K562 (cell line): ENCODE data around the gene ZNF672. TPM values are rescaled to one million over a fixed set of nuclear protein-coding genes. Genes with fewer than 3 reads are reported as not detected.
A peak's percentile ranks its signal among the peaks of the same experiment; 100 is the strongest.

ENCODE experiments used
- BRD4 ChIP-seq: fragments of 200-600 bp; sonication (generic); IDR thresholded peaks from 2 replicates; pipeline ENCODE4 v1.6.1; 2017; ENCODE audit warnings: inconsistent platforms
- HDAC6 ChIP-seq: IDR thresholded peaks from 2 replicates; pipeline ENCODE4 v1.6.1; 2012; ENCODE audit warnings: low read depth, mild to moderate bottlenecking, control low read depth, inconsistent platforms, low read length, moderate library complexity
- IFI16 ChIP-seq: fragments of 250-450 bp; sonication (Bioruptor Pico); IDR thresholded peaks from 2 replicates; pipeline ENCODE4 v2.1.2; 2022; ENCODE audit warnings: mild to moderate bottlenecking, inconsistent platforms
- ILK ChIP-seq: fragments of 450-650 bp; IDR thresholded peaks from 2 replicates; pipeline ENCODE4 v1.6.1; 2016; ENCODE audit warnings: missing genetic modification characterization, low read depth, mild to moderate bottlenecking, missing compliant biosample characterization, moderate library complexity, borderline replicate concordance
- KDM1A ChIP-seq, 2 experiments: fragments of 450-650 bp; IDR thresholded peaks; 2 replicates each; pipeline ENCODE4 v1.6.1; 2016; ENCODE audit warnings: mild to moderate bottlenecking in 2 of 2
- MAFG ChIP-seq: fragments of 450-650 bp; conservative IDR thresholded peaks from 2 replicates; pipeline ENCODE4 v1.6.1; 2016; ENCODE audit warnings: missing genetic modification characterization, missing compliant biosample characterization
- NEUROD1 ChIP-seq: fragments of 150-350 bp; IDR thresholded peaks from 2 replicates; pipeline ENCODE4 v1.6.1; 2014; ENCODE audit warnings: borderline replicate concordance, low read length, low read depth; ENCODE audit not compliant: partially characterized antibody
- NFE2 ChIP-seq: IDR thresholded peaks from 2 replicates; pipeline ENCODE4 v1.6.1; 2014; ENCODE audit warnings: antibody characterized with exemption, low read depth
- PHF21A ChIP-seq: fragments of 450-650 bp; IDR thresholded peaks from 2 replicates; pipeline ENCODE4 v1.6.1; 2017; ENCODE audit warnings: low read depth, borderline replicate concordance
- PRMT5 ChIP-seq: sonication (generic); formaldehyde crosslinking; IDR thresholded peaks from 2 replicates; pipeline ENCODE4 v1.5.0; 2020; ENCODE audit warnings: missing genetic modification reagents
- RFX7 ChIP-seq: fragments of 250-450 bp; sonication (Bioruptor Pico); IDR thresholded peaks from 2 replicates; pipeline ENCODE4 v1.5.1; 2021; ENCODE audit warnings: mild to moderate bottlenecking
- SIX5 ChIP-seq, 2 experiments: IDR thresholded peaks; 2 replicates each; pipeline ENCODE4 v1.6.1; 2011; ENCODE audit warnings: low read length in 2 of 2, borderline replicate concordance in 1 of 2, low read depth in 1 of 2, mild to moderate bottlenecking in 1 of 2, moderate library complexity in 1 of 2; ENCODE audit not compliant: insufficient read depth in 1 of 2
- SMARCA4 ChIP-seq: fragments of 450-650 bp; IDR thresholded peaks from 2 replicates; pipeline ENCODE4 v1.6.1; 2016
- SMC3 ChIP-seq: conservative IDR thresholded peaks from 2 replicates; pipeline ENCODE4 v1.6.1; 2011; ENCODE audit warnings: low read depth, low read length, improper control_type of control experiment; ENCODE audit not compliant: insufficient read depth
- THRB ChIP-seq: fragments of 450-650 bp; formaldehyde crosslinking; conservative IDR thresholded peaks from 2 replicates; pipeline ENCODE4 v1.4.0; 2022; ENCODE audit warnings: mild to moderate bottlenecking, missing genetic modification characterization
- ZNF639 ChIP-seq, 2 experiments: fragments of 200-800 bp in 1 of 2; sonication (Bioruptor generic) in 1 of 2; sonication (generic) in 1 of 2; formaldehyde crosslinking in 1 of 2; IDR thresholded peaks in 1 of 2; conservative IDR thresholded peaks in 1 of 2; 2 replicates each; pipeline versions ENCODE4 v1.5.0 to v1.6.1; 2016 to 2020; ENCODE audit warnings: missing compliant biosample characterization in 1 of 2, missing genetic modification characterization in 1 of 2, missing genetic modification reagents in 1 of 2
- ZNF717 ChIP-seq: fragments of 250-450 bp; sonication (Bioruptor Pico); IDR thresholded peaks from 2 replicates; pipeline ENCODE4 v1.5.0; 2021
- polyA plus RNA-seq, 8 experiments: library from polyadenylated mRNA; depleted of rRNA in 4 of 8; stranded (reverse) in 5 of 8; unstranded in 3 of 8; fragments of >200 nt; fragmentation: Nextera tagmentation in 2 of 8; fragmentation: Illumina TruSeq in 1 of 8; extraction: Ambion mirVana in 2 of 8; extraction: Trizol in 1 of 8; gene quantifications; 2 replicates each; pipeline versions ENCODE4 v1.2.1 to v1.2.3, GENCODE V29; 2011 to 2014; ENCODE audit warnings: inconsistent platforms in 1 of 8, missing spikeins in 1 of 8
- total RNA-seq, 7 experiments: library from RNA; depleted of rRNA in 6 of 7; stranded (reverse); fragments of >200 nt in 6 of 7; fragmentation: Illumina TruSeq in 2 of 7; extraction: Trizol in 2 of 7; gene quantifications; 2 replicates each; pipeline versions ENCODE4 v1.2.1 to v1.2.3, GENCODE V29; 2011 to 2021; ENCODE audit warnings: low replicate concordance in 1 of 7
- TF ChIP-seq, protein P1 (sequence below), 2 experiments: fragments of 450-650 bp; IDR thresholded peaks; 2 replicates each; pipeline ENCODE4 v1.6.1; 2016
- TF ChIP-seq, protein P2 (sequence below), 2 experiments: fragments of 450-650 bp in 1 of 2; IDR thresholded peaks; 2 replicates each; pipeline ENCODE4 v1.6.1; 2011 to 2017; ENCODE audit warnings: low read depth in 2 of 2, antibody characterized with exemption in 1 of 2, borderline replicate concordance in 1 of 2, low read length in 1 of 2, mild to moderate bottlenecking in 1 of 2, mixed read lengths in 1 of 2; ENCODE audit not compliant: control insufficient read depth in 1 of 2
- TF ChIP-seq, protein P3 (sequence below): sonication (generic); formaldehyde crosslinking; IDR thresholded peaks from 2 replicates; pipeline ENCODE4 v1.9.0; 2022; ENCODE audit warnings: mild to moderate bottlenecking, missing genetic modification reagents

Gene ZNF672
- total and polyA plus RNA-seq, 9 of the 15 experiments (the other 6 are each of a cell fraction or from before 2014, with no cell fraction given) = 1.9 to 57.9 (median 24.1) TPM

DNA sequence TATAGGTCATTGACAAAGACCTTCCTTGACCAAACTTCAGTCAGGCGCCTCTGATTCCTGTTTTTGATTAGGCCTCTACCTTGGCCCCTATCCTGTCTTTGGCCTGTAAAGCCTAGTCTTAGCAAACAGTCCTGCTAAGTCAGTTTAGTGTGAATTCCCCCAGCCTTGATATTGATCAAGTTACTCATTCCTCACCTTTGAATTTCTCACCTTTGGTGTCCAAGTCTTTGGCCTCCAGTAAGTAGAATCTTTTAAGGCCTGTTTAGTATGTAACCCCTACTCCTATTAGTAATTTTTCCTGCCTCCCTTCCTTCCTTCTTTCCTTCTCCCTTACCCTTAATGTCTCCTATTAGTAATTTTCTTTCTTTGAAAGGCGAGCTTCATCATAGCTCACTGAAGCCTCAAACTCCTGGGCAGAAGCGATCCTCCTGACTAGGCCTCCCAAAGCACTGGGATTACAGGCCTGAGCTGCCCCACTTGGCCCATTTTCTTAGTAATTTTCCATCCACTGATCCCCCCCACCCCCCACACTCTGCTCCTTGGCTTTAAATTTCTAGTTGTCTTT is 33.9 kb downstream of the ZNF672 start (continued):
- TF ChIP-seq NFE2 (no peak), ILK (no peak), THRB (CRISPR knock-in tag) (0 out of 2 replicates have a peak, but pooled peaks have one; percentile 56), NEUROD1 (no peak), SIX5 (IDR thresholded peaks at IDR 0.05; ENCODE audit: borderline replicate concordance in 1 of 2, insufficient read depth in 1 of 2, low read depth in 1 of 2, low read length in 2 of 2) (no peak), PRMT5 (CRISPR knock-in tag) (no peak), ZNF639 (CRISPR knock-in tag; conservative IDR thresholded peaks at IDR 0.05 in 1 of 2, IDR thresholded peaks at IDR 0.05 in 1 of 2) (peak in 1 of 2 experiments; percentile 60; a peak in 1 of 4 replicates), BRD4 (peak; percentile 72), KDM1A (IDR thresholded peaks at IDR 0.05) (peak in 1 of 2 experiments; percentile 11; a peak in 1 of 4 replicates), SMC3 (no peak), ZNF717 (CRISPR knock-in tag) (no peak), RFX7 (CRISPR knock-in tag) (peak; percentile 25; the same call in 1 of the 2 replicates), PHF21A (no peak), IFI16 (CRISPR knock-in tag) (no peak), SMARCA4 (peak; percentile 18; the same call in 1 of the 2 replicates), HDAC6 (no peak), MAFG (tag) (no peak)
- TF ChIP-seq, protein P1, sequence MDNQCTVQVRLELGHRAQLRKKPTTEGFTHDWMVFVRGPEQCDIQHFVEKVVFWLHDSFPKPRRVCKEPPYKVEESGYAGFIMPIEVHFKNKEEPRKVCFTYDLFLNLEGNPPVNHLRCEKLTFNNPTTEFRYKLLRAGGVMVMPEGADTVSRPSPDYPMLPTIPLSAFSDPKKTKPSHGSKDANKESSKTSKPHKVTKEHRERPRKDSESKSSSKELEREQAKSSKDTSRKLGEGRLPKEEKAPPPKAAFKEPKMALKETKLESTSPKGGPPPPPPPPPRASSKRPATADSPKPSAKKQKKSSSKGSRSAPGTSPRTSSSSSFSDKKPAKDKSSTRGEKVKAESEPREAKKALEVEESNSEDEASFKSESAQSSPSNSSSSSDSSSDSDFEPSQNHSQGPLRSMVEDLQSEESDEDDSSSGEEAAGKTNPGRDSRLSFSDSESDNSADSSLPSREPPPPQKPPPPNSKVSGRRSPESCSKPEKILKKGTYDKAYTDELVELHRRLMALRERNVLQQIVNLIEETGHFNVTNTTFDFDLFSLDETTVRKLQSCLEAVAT (IDR thresholded peaks at IDR 0.05) = 0 out of 4 replicates have a peak, but pooled peaks of 1 of the 2 experiments have one; percentile 41
- TF ChIP-seq, protein P2, sequence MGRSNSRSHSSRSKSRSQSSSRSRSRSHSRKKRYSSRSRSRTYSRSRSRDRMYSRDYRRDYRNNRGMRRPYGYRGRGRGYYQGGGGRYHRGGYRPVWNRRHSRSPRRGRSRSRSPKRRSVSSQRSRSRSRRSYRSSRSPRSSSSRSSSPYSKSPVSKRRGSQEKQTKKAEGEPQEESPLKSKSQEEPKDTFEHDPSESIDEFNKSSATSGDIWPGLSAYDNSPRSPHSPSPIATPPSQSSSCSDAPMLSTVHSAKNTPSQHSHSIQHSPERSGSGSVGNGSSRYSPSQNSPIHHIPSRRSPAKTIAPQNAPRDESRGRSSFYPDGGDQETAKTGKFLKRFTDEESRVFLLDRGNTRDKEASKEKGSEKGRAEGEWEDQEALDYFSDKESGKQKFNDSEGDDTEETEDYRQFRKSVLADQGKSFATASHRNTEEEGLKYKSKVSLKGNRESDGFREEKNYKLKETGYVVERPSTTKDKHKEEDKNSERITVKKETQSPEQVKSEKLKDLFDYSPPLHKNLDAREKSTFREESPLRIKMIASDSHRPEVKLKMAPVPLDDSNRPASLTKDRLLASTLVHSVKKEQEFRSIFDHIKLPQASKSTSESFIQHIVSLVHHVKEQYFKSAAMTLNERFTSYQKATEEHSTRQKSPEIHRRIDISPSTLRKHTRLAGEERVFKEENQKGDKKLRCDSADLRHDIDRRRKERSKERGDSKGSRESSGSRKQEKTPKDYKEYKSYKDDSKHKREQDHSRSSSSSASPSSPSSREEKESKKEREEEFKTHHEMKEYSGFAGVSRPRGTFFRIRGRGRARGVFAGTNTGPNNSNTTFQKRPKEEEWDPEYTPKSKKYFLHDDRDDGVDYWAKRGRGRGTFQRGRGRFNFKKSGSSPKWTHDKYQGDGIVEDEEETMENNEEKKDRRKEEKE (IDR thresholded peaks at IDR 0.05; ENCODE audit: borderline replicate concordance in 1 of 2, control insufficient read depth in 1 of 2, low read depth in 2 of 2, low read length in 1 of 2) = no peak
- TF ChIP-seq, protein P3, sequence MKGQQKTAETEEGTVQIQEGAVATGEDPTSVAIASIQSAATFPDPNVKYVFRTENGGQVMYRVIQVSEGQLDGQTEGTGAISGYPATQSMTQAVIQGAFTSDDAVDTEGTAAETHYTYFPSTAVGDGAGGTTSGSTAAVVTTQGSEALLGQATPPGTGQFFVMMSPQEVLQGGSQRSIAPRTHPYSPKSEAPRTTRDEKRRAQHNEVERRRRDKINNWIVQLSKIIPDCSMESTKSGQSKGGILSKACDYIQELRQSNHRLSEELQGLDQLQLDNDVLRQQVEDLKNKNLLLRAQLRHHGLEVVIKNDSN (CRISPR knock-in tag) = no peak
